HEK293 (cell line): ENCODE results near the gene LY6G5C.

Source experiments
- BCL11A ChIP-seq: fragments of 450-650 bp; formaldehyde crosslinking; IDR thresholded peaks from 2 replicates; pipeline ENCODE4 v1.5.1; 2016; ENCODE audit warnings: low read depth, missing biosample characterization, missing genetic modification characterization
- BCL6B ChIP-seq: fragments of 450-650 bp; formaldehyde crosslinking; IDR thresholded peaks from 2 replicates; pipeline ENCODE4 v1.5.1; 2017; ENCODE audit warnings: missing biosample characterization, missing genetic modification characterization
- INSM2 ChIP-seq: fragments of 450-650 bp; formaldehyde crosslinking; IDR thresholded peaks from 2 replicates; pipeline ENCODE4 v1.5.1; 2016; ENCODE audit warnings: missing biosample characterization, missing genetic modification characterization
- KLF10 ChIP-seq: fragments of 450-650 bp; IDR thresholded peaks from 2 replicates; pipeline ENCODE4 v1.5.1; 2018; ENCODE audit warnings: missing biosample characterization, mild to moderate bottlenecking, missing genetic modification characterization
- KLF17 ChIP-seq: fragments of 450-650 bp; formaldehyde crosslinking; IDR thresholded peaks from 2 replicates; pipeline ENCODE4 v1.5.1; 2016; ENCODE audit warnings: missing biosample characterization, missing genetic modification characterization
- PRDM10 ChIP-seq: fragments of 450-650 bp; formaldehyde crosslinking; IDR thresholded peaks from 2 replicates; pipeline ENCODE4 v1.5.1; 2016; ENCODE audit warnings: missing biosample characterization, missing genetic modification characterization
- SETDB1 ChIP-seq: IDR thresholded peaks from one replicate; pipeline ENCODE4 v1.6.1; 2017; ENCODE audit warnings: mild to moderate bottlenecking, low read length, moderate library complexity, mixed read lengths; ENCODE audit not compliant: insufficient read length
- SP2 ChIP-seq: fragments of 450-650 bp; formaldehyde crosslinking; IDR thresholded peaks from 2 replicates; pipeline ENCODE4 v1.5.1; 2016; ENCODE audit warnings: missing biosample characterization, missing genetic modification characterization
- ZBTB11 ChIP-seq: fragments of 450-650 bp; formaldehyde crosslinking; conservative IDR thresholded peaks from 2 replicates; pipeline ENCODE4 v1.5.1; 2016; ENCODE audit warnings: low read depth, missing biosample characterization, missing genetic modification characterization
- ZBTB49 ChIP-seq: fragments of 450-650 bp; formaldehyde crosslinking; IDR thresholded peaks from 2 replicates; pipeline ENCODE4 v1.5.1; 2016; ENCODE audit warnings: missing biosample characterization, missing genetic modification characterization, low read depth
- ZNF114 ChIP-seq: fragments of 450-650 bp; formaldehyde crosslinking; IDR thresholded peaks from 2 replicates; pipeline ENCODE4 v1.5.0; 2017; ENCODE audit warnings: missing biosample characterization, missing genetic modification characterization
- ZNF140 ChIP-seq: fragments of 450-650 bp; formaldehyde crosslinking; IDR thresholded peaks from 2 replicates; pipeline ENCODE4 v1.5.1; 2016; ENCODE audit warnings: missing biosample characterization, missing genetic modification characterization
- ZNF16 ChIP-seq: fragments of 450-650 bp; formaldehyde crosslinking; IDR thresholded peaks from 2 replicates; pipeline ENCODE4 v1.5.1; 2016; ENCODE audit warnings: low read depth, missing biosample characterization, missing genetic modification characterization
- ZNF19 ChIP-seq: fragments of 450-650 bp; formaldehyde crosslinking; IDR thresholded peaks from 2 replicates; pipeline ENCODE4; 2016; ENCODE audit warnings: missing biosample characterization, missing genetic modification characterization, low read depth
- ZNF23 ChIP-seq: fragments of 450-650 bp; formaldehyde crosslinking; IDR thresholded peaks from 2 replicates; pipeline ENCODE4 v1.5.1; 2016; ENCODE audit warnings: missing biosample characterization, missing genetic modification characterization, borderline replicate concordance
- ZNF26 ChIP-seq: fragments of 450-650 bp; formaldehyde crosslinking; IDR thresholded peaks from 2 replicates; pipeline ENCODE4 v1.5.1; 2016; ENCODE audit warnings: missing biosample characterization, missing genetic modification characterization
- ZNF266 ChIP-seq: fragments of 450-650 bp; formaldehyde crosslinking; IDR thresholded peaks from 2 replicates; pipeline ENCODE4 v1.5.1; 2016; ENCODE audit warnings: missing biosample characterization, missing genetic modification characterization, low read depth
- ZNF571 ChIP-seq: fragments of 450-650 bp; formaldehyde crosslinking; IDR thresholded peaks from 2 replicates; pipeline ENCODE4 v1.5.0; 2017; ENCODE audit warnings: missing biosample characterization, missing genetic modification characterization
- ZNF654 ChIP-seq: fragments of 450-650 bp; formaldehyde crosslinking; IDR thresholded peaks from 2 replicates; pipeline ENCODE4 v1.5.1; 2016; ENCODE audit warnings: low read depth, missing biosample characterization, missing genetic modification characterization
- ZNF670 ChIP-seq: fragments of 450-650 bp; formaldehyde crosslinking; IDR thresholded peaks from 2 replicates; pipeline ENCODE4 v1.5.1; 2016; ENCODE audit warnings: missing biosample characterization, missing genetic modification characterization, low read depth
- ZXDB ChIP-seq: fragments of 450-650 bp; formaldehyde crosslinking; IDR thresholded peaks from 2 replicates; pipeline ENCODE4 v1.5.1; 2016; ENCODE audit warnings: missing biosample characterization, missing genetic modification characterization

Gene LY6G5C

GRCh38 chr6:31660381-31661261 is 20.2 kb downstream of the LY6G5C start, which contains the start of gene C6orf47 (continued):
- TF ChIP-seq ZNF571 (tag by site-specific recombination) (no peak), KLF17 (tag by site-specific recombination) (no peak), ZNF266 (tag by site-specific recombination) (no peak), ZNF670 (tag by site-specific recombination) (no peak), KLF10 (peak; percentile 69), ZXDB (peak; percentile 64; the same call in 1 of the 2 replicates), ZNF19 (no peak), ZNF114 (tag by site-specific recombination) (no peak), ZNF140 (tag by site-specific recombination) (no peak), PRDM10 (peak; percentile 61), INSM2 (no peak), ZNF654 (no peak), SP2 (peak; percentile 92), BCL11A (tag by site-specific recombination) (no peak), ZBTB11 (tag by site-specific recombination) (peak; percentile 76), ZNF23 (tag by site-specific recombination) (no peak), SETDB1 (no peak), BCL6B (tag by site-specific recombination) (no peak), ZNF26 (tag by site-specific recombination) (no peak), ZNF16 (tag by site-specific recombination) (no peak), ZBTB49 (tag by site-specific recombination) (no peak)
